Loucy (cell line): ENCODE results near the gene C4A.
"Not testable (repeated sequence)": the region's sequence is repeated elsewhere in the genome, so short reads cannot be mapped to it uniquely, and the experiment has no call there.

Source experiments
- H2AFZ ChIP-seq: fragments of 200-600 bp; sonication (generic); 2 replicates; pipeline ENCODE4 v1.6.0; 2016; ENCODE audit warnings: antibody characterized with exemption, mild to moderate bottlenecking, low read length, moderate library complexity
- H3F3A ChIP-seq: fragments of 200-600 bp; 2 replicates; pipeline ENCODE4 v1.6.0; 2016; ENCODE audit warnings: antibody characterized with exemption, low read depth, mild to moderate bottlenecking
- H3K27me3 ChIP-seq: fragments of 200-600 bp; sonication (generic); 2 replicates; pipeline ENCODE4 v1.6.1; 2014; ENCODE audit warnings: low read length, mild to moderate bottlenecking; ENCODE audit not compliant: insufficient read depth, poor library complexity, severe bottlenecking
- H3K36me3 ChIP-seq: fragments of 200-600 bp; sonication (generic); 2 replicates; pipeline ENCODE4 v1.6.1; 2016; ENCODE audit warnings: low read length; ENCODE audit not compliant: insufficient read depth
- H3K4me1 ChIP-seq: fragments of 200-600 bp; sonication (generic); 2 replicates; pipeline ENCODE4 v1.5.1; 2014; ENCODE audit warnings: low read length, mild to moderate bottlenecking; ENCODE audit not compliant: insufficient read depth, poor library complexity, severe bottlenecking
- H3K4me2 ChIP-seq: fragments of 200-600 bp; sonication (generic); 2 replicates; pipeline ENCODE4 v1.6.0; 2014; ENCODE audit warnings: antibody characterized with exemption, low read length, low read depth, mild to moderate bottlenecking; ENCODE audit not compliant: poor library complexity, severe bottlenecking
- H3K4me3 ChIP-seq: fragments of 200-600 bp; sonication (generic); 2 replicates; pipeline ENCODE4 v1.5.1; 2014; ENCODE audit warnings: low read length, mild to moderate bottlenecking, mixed read lengths; ENCODE audit not compliant: poor library complexity, severe bottlenecking
- H3K79me2 ChIP-seq: fragments of 200-600 bp; sonication (generic); 2 replicates; pipeline ENCODE4 v1.6.1; 2014; ENCODE audit warnings: low read length; ENCODE audit not compliant: insufficient read depth
- H3K9ac ChIP-seq: fragments of 200-600 bp; sonication (generic); 2 replicates; pipeline ENCODE4 v1.6.0; 2014; ENCODE audit warnings: mild to moderate bottlenecking, low read depth, low read length, moderate library complexity; ENCODE audit not compliant: poor library complexity, severe bottlenecking
- H3K9me2 ChIP-seq: fragments of 200-600 bp; sonication (generic); replicated peaks from 2 replicates; pipeline ENCODE4 v1.6.1; 2016; ENCODE audit warnings: low read depth, low read length, mixed read lengths
- H3K9me3 ChIP-seq: fragments of 200-600 bp; sonication (generic); 2 replicates; pipeline ENCODE4 v1.6.1; 2014; ENCODE audit warnings: mild to moderate bottlenecking, antibody characterized with exemption, low read length, low read depth; ENCODE audit not compliant: insufficient read depth
- H4K20me1 ChIP-seq: fragments of 200-600 bp; sonication (generic); 2 replicates; pipeline ENCODE4 v1.6.0; 2014; ENCODE audit warnings: antibody characterized with exemption, low read length, mild to moderate bottlenecking; ENCODE audit not compliant: insufficient read depth, poor library complexity, severe bottlenecking

The C4A gene

GRCh38 chr6:32012941-32013617 is 31.2 kb downstream of the C4A start:
- not testable (repeated sequence) for H3K9me3 ChIP-seq, H3K9ac ChIP-seq, H3K4me3 ChIP-seq, H3K36me3 ChIP-seq, H4K20me1 ChIP-seq, H2AFZ ChIP-seq, H3F3A ChIP-seq, H3K4me1 ChIP-seq, H3K4me2 ChIP-seq, H3K79me2 ChIP-seq, H3K27me3 ChIP-seq, H3K9me2 ChIP-seq

DNA sequence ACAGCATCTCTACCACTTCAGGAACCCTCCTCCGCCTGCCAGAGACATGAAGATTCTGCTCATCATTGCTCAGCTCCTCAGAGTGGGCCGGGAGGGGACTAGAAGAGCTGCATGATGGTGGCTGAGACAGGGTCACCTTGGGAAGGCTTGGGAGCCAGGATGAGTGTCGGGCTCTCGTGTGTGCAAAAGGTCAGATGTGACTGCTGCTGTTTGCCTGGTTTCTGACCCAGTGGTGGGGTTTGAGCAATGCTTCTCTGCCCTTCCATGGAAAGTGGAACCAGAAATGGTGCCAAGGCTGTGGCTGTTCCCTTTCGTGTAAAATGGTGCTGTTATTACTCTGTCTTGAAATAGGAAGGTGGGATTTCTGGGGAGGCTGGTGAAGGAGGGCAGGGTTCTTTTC is 31.9 kb downstream of the C4A start:
- not testable (repeated sequence) for H2AFZ ChIP-seq, H3K9me3 ChIP-seq, H3K79me2 ChIP-seq, H3K9ac ChIP-seq, H3K27me3 ChIP-seq, H3K9me2 ChIP-seq, H3K4me1 ChIP-seq, H4K20me1 ChIP-seq, H3F3A ChIP-seq, H3K36me3 ChIP-seq, H3K4me3 ChIP-seq, H3K4me2 ChIP-seq

DNA sequence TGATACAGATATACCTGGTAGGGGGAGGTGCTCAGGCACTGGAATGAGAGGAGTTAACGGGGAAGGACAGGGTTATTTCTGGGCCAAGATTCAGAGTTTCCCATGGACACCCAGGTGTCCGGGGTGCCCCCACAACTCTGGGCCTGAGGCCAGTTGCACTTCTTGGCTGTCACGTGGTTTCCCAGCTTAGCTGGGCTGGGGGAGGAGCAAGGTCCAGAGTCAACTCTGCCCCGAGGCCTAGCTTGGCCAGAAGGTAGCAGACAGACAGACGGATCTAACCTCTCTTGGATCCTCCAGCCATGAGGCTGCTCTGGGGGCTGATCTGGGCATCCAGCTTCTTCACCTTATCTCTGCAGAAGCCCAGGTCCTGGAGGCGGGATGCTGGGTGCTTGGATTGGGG is 32.7 kb downstream of the C4A start, which contains the start of gene C4B:
Gene C4B, plus strand, starts transcription at position 249 of the 400 bp plus-strand sequence. Its CDS starts 51 bp downstream, at position 300.
- H3K79me2 ChIP-seq, H3K9me3 ChIP-seq, H3K4me3 ChIP-seq, H3K27me3 ChIP-seq, H3K36me3 ChIP-seq, H3K9me2 ChIP-seq, H4K20me1 ChIP-seq, H3K4me2 ChIP-seq, H3K4me1 ChIP-seq, H3F3A ChIP-seq, H2AFZ ChIP-seq, H3K9ac ChIP-seq: not testable (repeated sequence)

DNA sequence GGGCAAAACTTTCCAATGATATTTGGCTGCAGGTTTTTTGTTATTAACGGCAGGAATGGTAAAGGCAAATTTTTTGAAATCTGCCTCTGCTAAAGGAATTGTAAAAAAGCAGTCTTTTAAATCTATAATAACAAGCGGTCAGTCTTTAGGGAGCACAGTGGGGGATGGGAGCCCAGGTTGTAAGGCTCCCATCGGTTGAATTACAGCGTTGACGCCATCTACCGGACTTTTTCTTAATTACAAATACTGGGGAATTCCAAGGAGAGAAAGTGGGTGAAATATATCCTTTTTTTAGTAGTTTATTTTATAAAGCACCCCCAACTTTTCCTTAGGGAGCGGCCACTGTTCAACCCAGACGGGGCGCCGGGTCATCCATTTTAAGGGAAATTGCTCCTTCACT is 40.2 kb downstream of the C4A start:
- H4K20me1 ChIP-seq, H3K27me3 ChIP-seq, H2AFZ ChIP-seq, H3K4me2 ChIP-seq, H3K36me3 ChIP-seq, H3K79me2 ChIP-seq, H3K4me1 ChIP-seq, H3K9me3 ChIP-seq, H3K9ac ChIP-seq, H3K9me2 ChIP-seq, H3K4me3 ChIP-seq, H3F3A ChIP-seq: not testable (repeated sequence)

GRCh38 chr6:32028631-32029030 is 46.8 kb downstream of the C4A start:
- H3F3A ChIP-seq, H3K9me2 ChIP-seq, H3K27me3 ChIP-seq, H2AFZ ChIP-seq, H3K9ac ChIP-seq, H3K36me3 ChIP-seq, H3K4me2 ChIP-seq, H3K4me1 ChIP-seq, H3K4me3 ChIP-seq, H3K79me2 ChIP-seq, H4K20me1 ChIP-seq, H3K9me3 ChIP-seq: not testable (repeated sequence)

DNA sequence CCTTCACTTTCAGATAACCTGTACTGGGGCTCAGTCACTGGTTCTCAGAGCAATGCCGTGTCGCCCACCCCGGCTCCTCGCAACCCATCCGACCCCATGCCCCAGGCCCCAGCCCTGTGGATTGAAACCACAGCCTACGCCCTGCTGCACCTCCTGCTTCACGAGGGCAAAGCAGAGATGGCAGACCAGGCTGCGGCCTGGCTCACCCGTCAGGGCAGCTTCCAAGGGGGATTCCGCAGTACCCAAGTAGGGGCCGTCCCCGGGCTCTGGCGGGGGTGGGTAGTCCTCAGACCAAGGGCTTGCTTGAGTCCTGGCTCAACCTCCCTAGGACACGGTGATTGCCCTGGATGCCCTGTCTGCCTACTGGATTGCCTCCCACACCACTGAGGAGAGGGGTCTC is 47.7 kb downstream of the C4A start:
- not testable (repeated sequence) for H3K4me1 ChIP-seq, H3K9me3 ChIP-seq, H3K27me3 ChIP-seq, H3K4me3 ChIP-seq, H3F3A ChIP-seq, H3K36me3 ChIP-seq, H3K9me2 ChIP-seq, H3K79me2 ChIP-seq, H2AFZ ChIP-seq, H3K9ac ChIP-seq, H3K4me2 ChIP-seq, H4K20me1 ChIP-seq

DNA sequence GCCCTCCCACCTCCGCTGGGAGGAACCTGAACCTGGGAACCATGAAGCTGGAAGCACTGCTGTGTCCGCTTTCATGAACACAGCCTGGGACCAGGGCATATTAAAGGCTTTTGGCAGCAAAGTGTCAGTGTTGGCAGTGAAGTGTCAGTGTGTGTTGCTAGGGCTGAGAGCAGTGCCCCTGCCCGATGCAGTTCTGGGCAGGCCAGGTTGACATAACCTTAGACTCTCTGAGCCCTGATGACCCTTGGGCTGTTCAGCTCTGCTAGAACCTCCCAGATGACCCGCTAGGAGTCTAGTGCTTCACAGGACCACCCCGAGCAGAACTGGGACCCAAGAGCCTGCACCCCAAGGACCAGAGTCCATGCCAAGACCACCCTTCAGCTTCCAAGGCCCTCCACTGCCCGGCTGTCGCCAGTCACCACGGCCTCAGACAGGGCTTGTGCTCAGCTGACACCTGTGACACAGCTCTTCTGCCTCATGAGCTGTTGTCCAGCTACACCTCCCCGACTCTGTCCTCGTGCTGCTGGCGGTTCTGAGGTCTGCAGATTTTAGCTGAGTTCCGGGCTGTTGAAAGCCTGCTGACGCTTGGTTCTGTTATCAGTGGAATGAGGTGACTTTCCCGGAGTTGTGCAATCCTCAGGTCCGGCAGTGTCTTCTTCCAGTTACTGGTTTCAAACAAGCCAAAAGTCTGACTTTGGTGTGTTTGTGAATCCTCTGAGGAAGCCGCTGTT is 53.6 kb downstream of the C4A start:
- not testable (repeated sequence) for H3K4me1 ChIP-seq, H3K9ac ChIP-seq, H3K4me3 ChIP-seq, H3K36me3 ChIP-seq, H3K79me2 ChIP-seq, H3K9me2 ChIP-seq, H4K20me1 ChIP-seq, H3K27me3 ChIP-seq, H3K9me3 ChIP-seq, H3K4me2 ChIP-seq, H3F3A ChIP-seq, H2AFZ ChIP-seq
